Measurements from ENCODE around the gene POLR1E.

Gene POLR1E

DNA sequence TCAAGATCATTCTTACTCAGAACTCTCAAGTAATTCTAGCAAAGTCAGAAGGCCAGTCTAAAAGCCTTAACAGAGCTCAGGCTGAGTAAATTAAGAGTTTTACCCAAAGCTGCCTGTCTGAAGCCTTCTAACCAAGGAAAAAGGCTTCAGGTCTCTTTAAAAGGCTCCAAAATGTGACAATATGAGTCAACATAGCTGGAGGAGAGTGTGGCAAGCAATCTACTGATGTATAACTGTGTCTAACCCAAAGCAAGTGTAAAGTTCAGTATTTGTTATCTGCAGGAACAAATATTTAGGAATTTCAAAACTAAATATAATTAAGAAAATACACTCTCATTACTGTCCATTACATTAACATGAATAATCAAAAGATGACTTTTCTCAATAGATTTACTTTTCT, 31.5 kb upstream of the POLR1E start:
- Histone ChIP-seq H3K79me2 (ENCODE audit: insufficient read depth, low read length) (peaks cover 99% of the 10 kb centered on the region), H3F3A (ENCODE audit: insufficient read depth) (peaks cover 5% of the 10 kb centered on the region; the same call in 1 of the 2 replicates), H2AFZ (ENCODE audit: low read depth, low read length, severe bottlenecking) (no peak overlapping the region), H3K9me2 (replicated peaks; ENCODE audit: insufficient read depth, low read length) (no peaks in the 10 kb centered on the region), H3K36me3 (ENCODE audit: low read length) (peaks cover 5% of the 10 kb centered on the region; the same call in 1 of the 2 replicates), H3K9me3 (ENCODE audit: insufficient read depth, low read length) (no peaks in the 10 kb centered on the region), H3K27me3 (ENCODE audit: low read length) (no peaks in the 10 kb centered on the region), H4K20me1 (ENCODE audit: low read depth, low read length) (peaks cover 14% of the 10 kb centered on the region; the same call in 1 of the 2 replicates), H3K4me2 (ENCODE audit: low read depth, low read length, poor library complexity, severe bottlenecking) (no peak overlapping the region), H3K9ac (ENCODE audit: low read length) (no peak overlapping the region), H3K4me3 (ENCODE audit: insufficient read depth, low read length, poor library complexity, severe bottlenecking) (no peak overlapping the region), H3K27ac (ENCODE audit: low read depth, low read length) (no peak overlapping the region)
- no peak for TF ChIP-seq EZH2phosphoT487 (conservative IDR thresholded peaks at IDR 0.05; ENCODE audit: low read length)
- TF ChIP-seq, protein P1, sequence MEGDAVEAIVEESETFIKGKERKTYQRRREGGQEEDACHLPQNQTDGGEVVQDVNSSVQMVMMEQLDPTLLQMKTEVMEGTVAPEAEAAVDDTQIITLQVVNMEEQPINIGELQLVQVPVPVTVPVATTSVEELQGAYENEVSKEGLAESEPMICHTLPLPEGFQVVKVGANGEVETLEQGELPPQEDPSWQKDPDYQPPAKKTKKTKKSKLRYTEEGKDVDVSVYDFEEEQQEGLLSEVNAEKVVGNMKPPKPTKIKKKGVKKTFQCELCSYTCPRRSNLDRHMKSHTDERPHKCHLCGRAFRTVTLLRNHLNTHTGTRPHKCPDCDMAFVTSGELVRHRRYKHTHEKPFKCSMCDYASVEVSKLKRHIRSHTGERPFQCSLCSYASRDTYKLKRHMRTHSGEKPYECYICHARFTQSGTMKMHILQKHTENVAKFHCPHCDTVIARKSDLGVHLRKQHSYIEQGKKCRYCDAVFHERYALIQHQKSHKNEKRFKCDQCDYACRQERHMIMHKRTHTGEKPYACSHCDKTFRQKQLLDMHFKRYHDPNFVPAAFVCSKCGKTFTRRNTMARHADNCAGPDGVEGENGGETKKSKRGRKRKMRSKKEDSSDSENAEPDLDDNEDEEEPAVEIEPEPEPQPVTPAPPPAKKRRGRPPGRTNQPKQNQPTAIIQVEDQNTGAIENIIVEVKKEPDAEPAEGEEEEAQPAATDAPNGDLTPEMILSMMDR (IDR thresholded peaks at IDR 0.05; ENCODE audit: insufficient read depth, low read length, poor library complexity, severe bottlenecking), result no peak

DNA sequence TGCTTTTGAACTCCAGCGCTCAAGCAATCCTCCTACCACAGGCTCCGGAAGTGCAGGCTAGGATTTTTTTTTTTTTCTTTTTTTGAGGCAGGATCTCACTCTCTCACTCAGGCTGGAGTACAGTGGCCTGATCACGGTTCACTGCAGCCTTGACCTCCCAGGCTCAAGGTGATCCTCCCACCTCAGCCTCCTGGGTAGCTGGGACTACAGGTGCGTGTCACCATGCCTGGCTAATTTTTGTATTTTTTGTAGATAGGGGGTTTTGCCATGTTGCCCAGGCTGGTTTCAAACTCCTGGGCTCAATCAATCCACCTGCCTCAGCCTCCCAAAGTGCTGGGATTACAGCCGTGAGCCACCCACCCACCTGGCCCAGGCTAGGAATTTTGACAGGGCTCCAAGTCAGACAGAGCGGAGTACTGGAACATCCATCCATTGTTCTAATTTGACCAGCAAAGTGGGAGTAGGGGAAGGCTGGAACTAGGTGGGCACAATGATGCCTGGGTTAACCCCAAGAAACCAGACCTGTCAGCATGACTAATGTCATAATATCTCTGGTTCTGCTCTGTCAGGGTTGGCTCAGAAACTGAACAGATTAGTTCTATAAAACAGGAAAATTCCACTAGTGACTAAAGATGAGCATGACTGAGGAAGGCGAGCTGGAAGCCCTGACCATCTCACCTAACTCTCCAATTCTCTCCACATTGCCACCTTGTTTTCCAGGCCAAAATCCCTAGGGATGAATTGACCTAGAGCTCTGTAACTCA, 29.7 kb upstream of the POLR1E start:
- Histone ChIP-seq H3K4me3 (ENCODE audit: insufficient read depth, low read length, poor library complexity, severe bottlenecking) (no peak overlapping the region), H3K9ac (ENCODE audit: low read length) (no peak overlapping the region), H3K9me3 (ENCODE audit: insufficient read depth, low read length) (no peaks in the 10 kb centered on the region), H3K4me2 (ENCODE audit: low read depth, low read length, poor library complexity, severe bottlenecking) (no peak overlapping the region), H4K20me1 (ENCODE audit: low read depth, low read length) (peaks cover 16% of the 10 kb centered on the region; the same call in 1 of the 2 replicates), H3K27ac (ENCODE audit: low read depth, low read length) (no peak overlapping the region), H2AFZ (ENCODE audit: low read depth, low read length, severe bottlenecking) (no peak overlapping the region), H3K9me2 (replicated peaks; ENCODE audit: insufficient read depth, low read length) (no peaks in the 10 kb centered on the region), H3K36me3 (ENCODE audit: low read length) (peaks cover 5% of the 10 kb centered on the region; the same call in 1 of the 2 replicates), H3K79me2 (ENCODE audit: insufficient read depth, low read length) (peaks cover 99% of the 10 kb centered on the region), H3F3A (ENCODE audit: insufficient read depth) (peaks cover 5% of the 10 kb centered on the region; the same call in 1 of the 2 replicates), H3K27me3 (ENCODE audit: low read length) (no peaks in the 10 kb centered on the region)
- no peak for TF ChIP-seq EZH2phosphoT487 (conservative IDR thresholded peaks at IDR 0.05; ENCODE audit: low read length)
- TF ChIP-seq, protein P1 (IDR thresholded peaks at IDR 0.05; ENCODE audit: insufficient read depth, low read length, poor library complexity, severe bottlenecking), result no peak

DNA sequence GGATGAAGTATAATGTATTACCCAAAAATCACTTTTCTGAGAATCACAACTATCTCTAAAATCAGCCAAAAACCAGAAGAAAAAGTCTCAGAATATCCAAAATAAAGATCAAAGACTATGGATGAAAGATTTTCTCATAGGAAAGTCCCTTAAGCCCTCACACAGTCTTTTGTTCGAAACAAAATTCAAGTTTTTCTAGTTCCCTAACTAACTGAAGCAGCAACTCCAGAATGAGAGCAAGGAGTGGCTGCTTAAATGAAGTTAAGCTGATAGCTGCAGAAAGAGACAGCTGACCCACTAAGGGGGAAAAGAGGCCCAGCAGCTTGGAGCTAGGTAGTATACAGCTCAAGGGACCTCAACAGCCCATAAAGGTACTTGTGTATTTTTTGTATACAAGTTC, 28.9 kb upstream of the POLR1E start:
- no peaks in the 10 kb centered on the region for H3K9me2 ChIP-seq (replicated peaks; ENCODE audit: insufficient read depth, low read length)
- H3K4me3 ChIP-seq (ENCODE audit: insufficient read depth, low read length, poor library complexity, severe bottlenecking), result no peak overlapping the region
- no peak overlapping the region for H3K9ac ChIP-seq (ENCODE audit: low read length)
- no peak for TF ChIP-seq EZH2phosphoT487 (conservative IDR thresholded peaks at IDR 0.05; ENCODE audit: low read length)
- TF ChIP-seq, protein P1 (IDR thresholded peaks at IDR 0.05; ENCODE audit: insufficient read depth, low read length, poor library complexity, severe bottlenecking), result no peak
- H3K4me2 ChIP-seq (ENCODE audit: low read depth, low read length, poor library complexity, severe bottlenecking), result no peak overlapping the region
- peaks cover 19% of the 10 kb centered on the region; the same call in 1 of the 2 replicates for H4K20me1 ChIP-seq (ENCODE audit: low read depth, low read length)
- H3K9me3 ChIP-seq (ENCODE audit: insufficient read depth, low read length), result no peaks in the 10 kb centered on the region
- H3F3A ChIP-seq (ENCODE audit: insufficient read depth), result peaks cover 5% of the 10 kb centered on the region; the same call in 1 of the 2 replicates
- peaks cover 5% of the 10 kb centered on the region; the same call in 1 of the 2 replicates for H3K36me3 ChIP-seq (ENCODE audit: low read length)
- H3K27me3 ChIP-seq (ENCODE audit: low read length), result no peaks in the 10 kb centered on the region
- no peak overlapping the region for H2AFZ ChIP-seq (ENCODE audit: low read depth, low read length, severe bottlenecking)
- peaks cover 99% of the 10 kb centered on the region for H3K79me2 ChIP-seq (ENCODE audit: insufficient read depth, low read length)
- H3K27ac ChIP-seq (ENCODE audit: low read depth, low read length), result no peak overlapping the region

All from SU-DHL-6 (cell line).